Activated CD4-positive, alpha-beta memory T cell treated with anti-CD3 and anti-CD28 coated beads, Interleukin-2, amount 10 ng/mL, durations not matched to agents 7 days and 5 days (primary cell): ENCODE data around the gene F13A1. TPM values are rescaled to one million over a fixed set of nuclear protein-coding genes. Genes with fewer than 3 reads are reported as not detected.

ENCODE experiments used
- CTCF ChIA-PET: fragments of 350-600 bp; sonication (Branson Sonifier 250); formaldehyde crosslinking; loops from one replicate; lab custom pipeline; 2021; ENCODE audit warnings: antibody characterized with exemption, inconsistent platforms; lab: Charles Lee
- POLR2A ChIA-PET: fragments of 350-600 bp; sonication (Branson Sonifier 250); formaldehyde crosslinking; loops from one replicate; lab custom pipeline; 2021; ENCODE audit warnings: antibody characterized with exemption; lab: Charles Lee
- DNase-seq: peaks from one replicate; pipeline ENCODE4 v3.0.0-alpha.2; 2020
- H3K27ac Mint-ChIP-seq: one replicate; pipeline ENCODE4 v1.8.0; 2021; ENCODE audit warnings: mild to moderate bottlenecking, mixed read lengths
- H3K27me3 Mint-ChIP-seq: one replicate; pipeline ENCODE4 v1.8.0; 2021; ENCODE audit warnings: mixed read lengths
- H3K36me3 Mint-ChIP-seq: one replicate; pipeline ENCODE4 v1.8.0; 2021; ENCODE audit warnings: low read depth, mixed read lengths
- H3K4me1 Mint-ChIP-seq: one replicate; pipeline ENCODE4 v1.8.0; 2021; ENCODE audit warnings: mixed read lengths
- H3K4me3 Mint-ChIP-seq: one replicate; pipeline ENCODE4 v1.8.0; 2021; ENCODE audit warnings: mild to moderate bottlenecking, mixed read lengths
- H3K9me3 Mint-ChIP-seq: one replicate; pipeline ENCODE4 v1.8.0; 2021; ENCODE audit warnings: mixed read lengths
- total RNA-seq, 2 experiments: library from RNA; stranded (reverse); gene quantifications; one replicate each; pipeline ENCODE4 v1.2.3, GENCODE V29; 2021

The F13A1 gene
- total RNA-seq, 2 experiments from 2014 or later, result not detected

- Mint-ChIP-seq H3K36me3 (no peaks in the 10 kb centered on the region), H3K9me3 (no peaks in the 10 kb centered on the region), H3K27ac (no peak overlapping the region), H3K4me1 (no peaks in the 10 kb centered on the region), H3K4me3 (no peak overlapping the region), H3K27me3 (peaks cover 8% of the 10 kb centered on the region)
- ChIA-PET POLR2A (no interaction called here), CTCF (no interaction called here)
- DNase-seq, result no peak
Observed at GRCh38 chr6:6225885-6226529, 94.5 kb downstream of the F13A1 start.

GRCh38 chr6:6224933-6225486 is 95.5 kb downstream of the F13A1 start:
- Mint-ChIP-seq H3K4me3 (no peak overlapping the region), H3K4me1 (no peaks in the 10 kb centered on the region), H3K27me3 (peaks cover 4% of the 10 kb centered on the region), H3K36me3 (no peaks in the 10 kb centered on the region), H3K27ac (no peak overlapping the region), H3K9me3 (no peaks in the 10 kb centered on the region)
- ChIA-PET POLR2A (no interaction called here), CTCF (no interaction called here)
- DNase-seq, result no peak

GRCh38 chr6:6221787-6222535 is 98.5 kb downstream of the F13A1 start:
- no peak overlapping the region for H3K27ac Mint-ChIP-seq
- POLR2A ChIA-PET, result no interaction called here

DNA sequence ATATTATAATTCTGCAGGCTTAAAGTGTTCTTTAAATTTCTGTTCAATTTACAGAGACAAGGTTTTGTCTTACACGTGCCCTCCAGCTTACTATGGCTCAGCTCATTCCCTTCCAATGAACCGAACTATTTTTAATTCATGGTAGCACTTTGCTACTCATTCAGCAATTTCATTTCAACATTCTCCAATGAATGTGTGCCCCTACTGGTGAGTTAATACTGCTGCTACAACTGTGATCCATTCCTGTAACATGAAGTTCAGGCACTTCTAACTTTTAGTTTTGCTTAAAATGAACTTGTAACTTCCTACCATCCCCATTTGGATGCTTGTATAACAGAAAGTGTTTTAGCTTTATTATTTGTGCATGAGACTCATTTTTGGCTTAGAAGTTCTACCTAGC is 99.7 kb downstream of the F13A1 start:
- Mint-ChIP-seq H3K36me3 (no peaks in the 10 kb centered on the region), H3K27me3 (peaks cover 2% of the 10 kb centered on the region), H3K9me3 (no peaks in the 10 kb centered on the region), H3K27ac (no peak overlapping the region), H3K4me1 (no peaks in the 10 kb centered on the region), H3K4me3 (no peak overlapping the region)
- POLR2A ChIA-PET, result no interaction called here
- CTCF ChIA-PET, result no interaction called here
- DNase-seq, result no peak

More at GRCh38 chr6:6221787-6222535, 98.5 kb downstream of the F13A1 start:
- no peaks in the 10 kb centered on the region for H3K36me3 Mint-ChIP-seq
- peaks cover 4% of the 10 kb centered on the region for H3K27me3 Mint-ChIP-seq
- H3K4me3 Mint-ChIP-seq, result no peak overlapping the region
- no peaks in the 10 kb centered on the region for H3K9me3 Mint-ChIP-seq
- no peak for DNase-seq
- CTCF ChIA-PET, result no interaction called here
- H3K4me1 Mint-ChIP-seq, result no peaks in the 10 kb centered on the region

DNA sequence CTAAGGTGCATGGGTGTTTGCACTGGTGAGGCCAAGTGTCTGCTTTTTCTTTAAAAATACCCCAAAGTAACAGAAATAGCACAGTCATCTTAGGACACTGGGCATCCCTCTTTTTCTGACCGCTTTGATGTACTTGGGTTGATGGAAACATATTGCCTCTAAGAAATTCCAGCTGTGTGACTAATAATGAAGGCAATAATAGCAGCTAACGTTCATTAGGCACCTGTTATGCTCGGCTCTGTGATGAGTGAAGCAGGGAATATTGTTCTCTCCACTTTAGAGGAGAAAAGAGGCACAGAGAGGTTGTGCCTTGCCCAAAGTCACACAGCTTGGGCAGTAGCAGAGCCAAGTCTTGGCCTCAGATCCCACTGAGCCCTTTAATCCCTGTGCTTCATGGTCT is 100.7 kb downstream of the F13A1 start:
- no peak overlapping the region for H3K4me3 Mint-ChIP-seq
- H3K36me3 Mint-ChIP-seq, result no peaks in the 10 kb centered on the region
- POLR2A ChIA-PET, result no interaction called here
- CTCF ChIA-PET, result no interaction called here
- DNase-seq, result no peak
- no peak overlapping the region for H3K27ac Mint-ChIP-seq
- peaks cover 2% of the 10 kb centered on the region for H3K27me3 Mint-ChIP-seq
- no peaks in the 10 kb centered on the region for H3K9me3 Mint-ChIP-seq
- no peaks in the 10 kb centered on the region for H3K4me1 Mint-ChIP-seq

- Mint-ChIP-seq H3K4me1 (no peaks in the 10 kb centered on the region), H3K9me3 (no peaks in the 10 kb centered on the region), H3K27ac (no peak overlapping the region), H3K27me3 (peaks cover 2% of the 10 kb centered on the region), H3K36me3 (no peaks in the 10 kb centered on the region), H3K4me3 (no peak overlapping the region)
- DNase-seq, result no peak
- CTCF ChIA-PET, result no interaction called here
- POLR2A ChIA-PET, result no interaction called here
Observed at GRCh38 chr6:6218759-6219085, 101.7 kb downstream of the F13A1 start.

DNA sequence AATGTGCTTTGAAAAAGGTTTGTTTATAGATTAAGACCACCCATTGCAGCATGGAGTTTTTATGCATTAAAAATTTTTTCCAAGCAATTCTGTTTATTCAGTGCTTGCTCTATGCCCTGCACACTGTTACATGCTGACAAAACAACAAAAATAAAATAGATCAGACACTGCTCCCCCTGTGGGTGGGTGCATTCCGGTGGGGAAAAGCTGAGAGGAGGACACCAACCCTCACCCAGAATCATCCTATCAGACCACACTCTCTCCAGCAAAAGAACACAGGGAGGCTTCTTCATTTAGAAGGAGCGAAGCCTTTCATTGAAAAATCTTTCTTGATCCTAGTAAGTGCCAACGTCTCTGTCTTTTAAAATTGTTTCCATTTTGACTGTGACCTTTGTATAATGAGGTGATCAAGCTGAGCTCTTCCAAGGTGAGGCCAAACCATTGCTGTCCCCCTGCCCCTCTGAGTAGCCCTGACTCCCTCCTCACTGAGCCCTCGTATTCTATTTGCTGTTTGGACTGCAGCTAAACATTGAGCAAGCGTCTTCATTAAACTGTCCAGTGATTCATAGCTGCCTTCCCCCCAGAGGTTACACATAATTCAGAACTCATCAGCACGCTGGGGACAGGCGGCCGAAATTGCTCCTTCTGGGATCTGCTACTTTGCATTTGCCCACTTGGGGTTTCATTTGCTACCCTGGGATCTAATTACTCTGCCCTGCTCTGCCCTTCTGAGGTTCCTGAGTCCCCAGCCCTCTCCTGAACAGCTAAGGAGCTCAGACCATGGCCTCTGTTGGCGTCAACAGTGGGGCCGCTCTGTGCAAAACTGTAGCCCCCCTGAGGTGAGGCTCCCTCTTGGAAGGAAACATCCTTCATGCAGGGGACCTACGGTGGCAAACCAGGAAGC is 102.4 kb downstream of the F13A1 start:
- no peak for DNase-seq
- no peaks in the 10 kb centered on the region for H3K9me3 Mint-ChIP-seq
- POLR2A ChIA-PET, result no interaction called here
- no peak overlapping the region for H3K4me3 Mint-ChIP-seq
- H3K27ac Mint-ChIP-seq, result no peak overlapping the region
- peaks cover 2% of the 10 kb centered on the region for H3K27me3 Mint-ChIP-seq
- no peaks in the 10 kb centered on the region for H3K36me3 Mint-ChIP-seq
- no peaks in the 10 kb centered on the region for H3K4me1 Mint-ChIP-seq
- CTCF ChIA-PET, result no interaction called here

DNA sequence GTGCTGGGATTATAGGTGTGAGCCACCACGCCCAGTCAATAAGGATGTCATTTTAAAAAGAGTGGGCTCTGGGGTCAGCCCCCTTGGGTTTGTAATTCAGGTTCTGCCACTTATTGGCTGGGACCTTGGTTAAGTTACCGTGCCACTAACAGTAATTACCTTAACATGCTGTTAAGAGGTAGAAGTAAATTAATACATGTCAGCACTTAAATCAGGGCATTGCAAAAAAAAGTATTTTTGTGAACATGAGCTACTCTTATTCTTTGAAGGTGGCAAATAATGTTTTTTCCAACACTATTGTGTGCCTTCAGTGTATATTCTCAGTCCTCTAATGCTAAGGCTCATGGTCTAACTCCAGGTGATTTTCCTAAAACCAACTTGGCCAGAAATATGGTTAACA is 109.5 kb downstream of the F13A1 start:
- Mint-ChIP-seq H3K27me3 (peaks cover 2% of the 10 kb centered on the region), H3K4me3 (no peak overlapping the region), H3K27ac (no peak overlapping the region), H3K9me3 (no peaks in the 10 kb centered on the region), H3K36me3 (no peaks in the 10 kb centered on the region), H3K4me1 (no peaks in the 10 kb centered on the region)
- ChIA-PET CTCF (no interaction called here), POLR2A (no interaction called here)
- DNase-seq, result no peak

DNA sequence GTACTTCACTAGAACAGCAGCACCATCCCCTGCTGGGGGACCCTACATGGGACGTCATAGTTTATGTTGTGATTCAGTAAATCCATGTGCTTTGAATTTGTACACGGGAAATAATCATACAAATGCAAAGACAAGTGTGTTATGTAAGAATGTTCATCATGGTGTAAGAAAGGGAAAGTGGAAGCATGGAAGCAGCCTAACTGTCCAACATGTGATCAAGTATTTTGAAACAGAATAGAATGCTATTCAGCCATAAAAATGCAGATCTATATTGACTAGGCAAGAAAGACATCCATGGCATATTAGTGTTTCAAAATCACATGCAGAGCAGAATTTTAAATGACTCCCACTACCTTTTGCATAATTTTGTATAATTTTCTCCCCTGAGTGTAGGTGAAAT is 117.6 kb downstream of the F13A1 start:
- ChIA-PET CTCF (no interaction called here), POLR2A (no interaction called here)
- Mint-ChIP-seq H3K4me3 (no peak overlapping the region), H3K4me1 (no peaks in the 10 kb centered on the region), H3K27ac (no peak overlapping the region), H3K9me3 (no peaks in the 10 kb centered on the region), H3K36me3 (no peaks in the 10 kb centered on the region), H3K27me3 (peaks cover 2% of the 10 kb centered on the region)
- no peak for DNase-seq

DNA sequence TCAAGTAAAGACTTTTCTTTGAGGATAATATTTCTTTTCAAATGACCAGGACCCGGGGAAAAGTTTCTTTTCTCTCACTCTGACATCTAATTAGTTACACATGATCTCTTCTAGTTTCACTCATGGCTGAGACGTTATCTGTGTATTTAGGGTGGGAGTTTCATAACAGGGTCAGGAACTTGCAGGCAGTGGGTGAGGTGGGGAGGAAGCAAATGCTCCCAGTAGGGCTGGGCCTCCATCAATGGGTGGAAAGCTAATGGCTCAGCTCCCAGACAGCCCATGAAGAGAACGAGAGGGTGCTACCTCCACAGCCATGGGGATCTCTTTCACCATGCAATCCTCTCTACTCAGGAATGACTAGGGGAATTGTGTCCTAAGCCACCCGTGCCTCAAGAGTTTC is 119.3 kb downstream of the F13A1 start:
- Mint-ChIP-seq H3K27ac (no peak overlapping the region), H3K36me3 (no peaks in the 10 kb centered on the region), H3K4me3 (no peak overlapping the region), H3K9me3 (no peaks in the 10 kb centered on the region), H3K4me1 (no peaks in the 10 kb centered on the region), H3K27me3 (no peaks in the 10 kb centered on the region)
- no peak for DNase-seq
- POLR2A ChIA-PET, result no interaction called here
- CTCF ChIA-PET, result no interaction called here

- Mint-ChIP-seq H3K4me1 (no peaks in the 10 kb centered on the region), H3K27me3 (no peaks in the 10 kb centered on the region), H3K9me3 (no peaks in the 10 kb centered on the region), H3K27ac (no peak overlapping the region), H3K4me3 (no peak overlapping the region), H3K36me3 (no peaks in the 10 kb centered on the region)
- POLR2A ChIA-PET, result no interaction called here
- CTCF ChIA-PET, result no interaction called here
- no peak for DNase-seq
Observed at GRCh38 chr6:6199678-6200077, 120.8 kb downstream of the F13A1 start.

GRCh38 chr6:6196762-6197161 is 123.7 kb downstream of the F13A1 start:
- Mint-ChIP-seq H3K4me3 (no peak overlapping the region), H3K27ac (no peak overlapping the region), H3K27me3 (no peaks in the 10 kb centered on the region), H3K36me3 (no peaks in the 10 kb centered on the region), H3K4me1 (no peaks in the 10 kb centered on the region), H3K9me3 (no peaks in the 10 kb centered on the region)
- CTCF ChIA-PET, result no interaction called here
- POLR2A ChIA-PET, result no interaction called here
- DNase-seq, result no peak

DNA sequence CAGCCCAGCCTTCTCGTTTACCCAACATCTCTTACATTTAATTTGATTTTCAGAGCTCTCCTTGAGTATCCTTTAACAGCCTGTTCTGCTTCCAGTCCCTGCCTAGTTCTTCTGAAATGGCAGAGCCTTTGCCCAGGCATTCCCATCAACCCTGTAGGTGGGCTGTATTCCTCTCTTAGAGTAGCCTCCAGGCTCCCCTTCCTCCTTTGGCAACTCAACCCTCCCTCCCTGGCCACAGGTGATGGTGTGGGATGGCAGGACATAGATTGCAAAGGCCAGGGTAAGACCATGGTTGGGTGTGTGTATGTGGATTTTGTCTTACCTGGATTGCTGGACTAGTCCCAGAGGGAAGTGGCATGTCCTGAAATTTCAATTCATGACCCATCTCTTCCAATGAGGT is 125.4 kb downstream of the F13A1 start:
- H3K27ac Mint-ChIP-seq, result no peak overlapping the region
- H3K4me1 Mint-ChIP-seq, result no peaks in the 10 kb centered on the region
- H3K27me3 Mint-ChIP-seq, result no peaks in the 10 kb centered on the region
- ChIA-PET CTCF (no interaction called here), POLR2A (no interaction called here)
- DNase-seq, result no peak
- H3K36me3 Mint-ChIP-seq, result no peaks in the 10 kb centered on the region
- no peak overlapping the region for H3K4me3 Mint-ChIP-seq
- no peaks in the 10 kb centered on the region for H3K9me3 Mint-ChIP-seq
